ENCODE measurements around the gene NPIPA2. TPM values are rescaled to one million over a fixed set of nuclear protein-coding genes. Genes with fewer than 3 reads are reported as not detected.
"Not testable (repeated sequence)": the region's sequence is repeated elsewhere in the genome, so short reads cannot be mapped to it uniquely, and the experiment has no call there.

The NPIPA2 gene
- total and polyA plus RNA-seq, 4 donors, result 0.68 to 3.0 (median 2.2) TPM

- not testable (repeated sequence) for H3K4me1 ChIP-seq (ENCODE audit: control insufficient read depth in 5 of 5, insufficient read depth in 5 of 5, low read length in 5 of 5); ATAC-seq (ENCODE audit: insufficient read depth, low FRiP score); H3K27me3 ChIP-seq (ENCODE audit: control insufficient read depth in 3 of 3, insufficient read depth in 3 of 3, low read length in 2 of 3); H3K36me3 ChIP-seq (ENCODE audit: control insufficient read depth in 4 of 4, insufficient read depth in 4 of 4, low read length in 4 of 4); H3K27ac ChIP-seq (ENCODE audit: low read depth in 1 of 2, low read length in 1 of 2); H3K9ac ChIP-seq (ENCODE audit: insufficient read depth in 1 of 2, low read length in 2 of 2); DNase-seq; H3K9me3 ChIP-seq (ENCODE audit: control insufficient read depth in 4 of 4, insufficient read depth in 3 of 4, low read length in 3 of 4); H3K4me3 ChIP-seq
- WGBS, 2 donors, result no CpG with 5 or more reads among the region's 11 CpGs
Observed at GRCh38 chr16:14741794-14742193, 539 bp upstream of the NPIPA2 start.

GRCh38 chr16:14773654-14774053, 31.3 kb downstream of the NPIPA2 start:
- H3K4me1 ChIP-seq (ENCODE audit: control insufficient read depth in 5 of 5, insufficient read depth in 5 of 5, low read length in 5 of 5); DNase-seq; H3K4me3 ChIP-seq; H3K9me3 ChIP-seq (ENCODE audit: control insufficient read depth in 4 of 4, insufficient read depth in 3 of 4, low read length in 3 of 4); H3K27me3 ChIP-seq (ENCODE audit: control insufficient read depth in 3 of 3, insufficient read depth in 3 of 3, low read length in 2 of 3); H3K36me3 ChIP-seq (ENCODE audit: control insufficient read depth in 4 of 4, insufficient read depth in 4 of 4, low read length in 4 of 4); H3K9ac ChIP-seq (ENCODE audit: insufficient read depth in 1 of 2, low read length in 2 of 2); ATAC-seq (ENCODE audit: insufficient read depth, low FRiP score); H3K27ac ChIP-seq (ENCODE audit: low read depth in 1 of 2, low read length in 1 of 2): not testable (repeated sequence)
- WGBS, 2 donors, result no CpG with 5 or more reads among the region's 2 CpGs

GRCh38 chr16:14775624-14776023, 33.3 kb downstream of the NPIPA2 start:
- not testable (repeated sequence) for H3K9ac ChIP-seq (ENCODE audit: insufficient read depth in 1 of 2, low read length in 2 of 2); H3K4me3 ChIP-seq; H3K36me3 ChIP-seq (ENCODE audit: control insufficient read depth in 4 of 4, insufficient read depth in 4 of 4, low read length in 4 of 4); ATAC-seq (ENCODE audit: insufficient read depth, low FRiP score); H3K4me1 ChIP-seq (ENCODE audit: control insufficient read depth in 5 of 5, insufficient read depth in 5 of 5, low read length in 5 of 5); H3K27ac ChIP-seq (ENCODE audit: low read depth in 1 of 2, low read length in 1 of 2); H3K9me3 ChIP-seq (ENCODE audit: control insufficient read depth in 4 of 4, insufficient read depth in 3 of 4, low read length in 3 of 4); DNase-seq; H3K27me3 ChIP-seq (ENCODE audit: control insufficient read depth in 3 of 3, insufficient read depth in 3 of 3, low read length in 2 of 3)
- 85 to 100% methylated on average over 1 of the region's 2 CpGs for WGBS, 2 donors

- not testable (repeated sequence) for H3K27ac ChIP-seq (ENCODE audit: low read depth in 1 of 2, low read length in 1 of 2); H3K27me3 ChIP-seq (ENCODE audit: control insufficient read depth in 3 of 3, insufficient read depth in 3 of 3, low read length in 2 of 3)
Observed at GRCh38 chr16:14776763-14777162, 34.4 kb downstream of the NPIPA2 start.

GRCh38 chr16:14779368-14779877, 37.1 kb downstream of the NPIPA2 start:
- ATAC-seq (ENCODE audit: insufficient read depth, low FRiP score); H3K27me3 ChIP-seq (ENCODE audit: control insufficient read depth in 3 of 3, insufficient read depth in 3 of 3, low read length in 2 of 3); H3K36me3 ChIP-seq (ENCODE audit: control insufficient read depth in 4 of 4, insufficient read depth in 4 of 4, low read length in 4 of 4); H3K4me3 ChIP-seq; H3K27ac ChIP-seq (ENCODE audit: low read depth in 1 of 2, low read length in 1 of 2); H3K9me3 ChIP-seq (ENCODE audit: control insufficient read depth in 4 of 4, insufficient read depth in 3 of 4, low read length in 3 of 4); H3K4me1 ChIP-seq (ENCODE audit: control insufficient read depth in 5 of 5, insufficient read depth in 5 of 5, low read length in 5 of 5); H3K9ac ChIP-seq (ENCODE audit: insufficient read depth in 1 of 2, low read length in 2 of 2); DNase-seq: not testable (repeated sequence)
- 76 to 85% methylated on average over 8 to 10 of the region's 11 CpGs for WGBS, 2 donors

More at GRCh38 chr16:14776763-14777162, 34.4 kb downstream of the NPIPA2 start:
- not testable (repeated sequence) for H3K9me3 ChIP-seq (ENCODE audit: control insufficient read depth in 4 of 4, insufficient read depth in 3 of 4, low read length in 3 of 4); ATAC-seq (ENCODE audit: insufficient read depth, low FRiP score); H3K9ac ChIP-seq (ENCODE audit: insufficient read depth in 1 of 2, low read length in 2 of 2); H3K4me3 ChIP-seq; DNase-seq; H3K36me3 ChIP-seq (ENCODE audit: control insufficient read depth in 4 of 4, insufficient read depth in 4 of 4, low read length in 4 of 4); H3K4me1 ChIP-seq (ENCODE audit: control insufficient read depth in 5 of 5, insufficient read depth in 5 of 5, low read length in 5 of 5)
- no CpG with 5 or more reads among the region's 6 CpGs for WGBS, 2 donors

GRCh38 chr16:14786180-14786579, 43.8 kb downstream of the NPIPA2 start:
- ATAC-seq (ENCODE audit: insufficient read depth, low FRiP score); H3K9me3 ChIP-seq (ENCODE audit: control insufficient read depth in 4 of 4, insufficient read depth in 3 of 4, low read length in 3 of 4); H3K4me1 ChIP-seq (ENCODE audit: control insufficient read depth in 5 of 5, insufficient read depth in 5 of 5, low read length in 5 of 5); H3K9ac ChIP-seq (ENCODE audit: insufficient read depth in 1 of 2, low read length in 2 of 2); H3K27ac ChIP-seq (ENCODE audit: low read depth in 1 of 2, low read length in 1 of 2); H3K36me3 ChIP-seq (ENCODE audit: control insufficient read depth in 4 of 4, insufficient read depth in 4 of 4, low read length in 4 of 4); H3K27me3 ChIP-seq (ENCODE audit: control insufficient read depth in 3 of 3, insufficient read depth in 3 of 3, low read length in 2 of 3); DNase-seq; H3K4me3 ChIP-seq: not testable (repeated sequence)
- no CpG with 5 or more reads among the region's 1 CpG for WGBS, 2 donors

- H3K4me1 ChIP-seq (ENCODE audit: control insufficient read depth in 5 of 5, insufficient read depth in 5 of 5, low read length in 5 of 5); H3K27ac ChIP-seq (ENCODE audit: low read depth in 1 of 2, low read length in 1 of 2); H3K27me3 ChIP-seq (ENCODE audit: control insufficient read depth in 3 of 3, insufficient read depth in 3 of 3, low read length in 2 of 3); H3K4me3 ChIP-seq; H3K36me3 ChIP-seq (ENCODE audit: control insufficient read depth in 4 of 4, insufficient read depth in 4 of 4, low read length in 4 of 4); H3K9me3 ChIP-seq (ENCODE audit: control insufficient read depth in 4 of 4, insufficient read depth in 3 of 4, low read length in 3 of 4); H3K9ac ChIP-seq (ENCODE audit: insufficient read depth in 1 of 2, low read length in 2 of 2); DNase-seq; ATAC-seq (ENCODE audit: insufficient read depth, low FRiP score): not testable (repeated sequence)
- no CpG with 5 or more reads among the region's 5 CpGs for WGBS, 2 donors
Observed at GRCh38 chr16:14789577-14789976, 47.2 kb downstream of the NPIPA2 start.

GRCh38 chr16:14790320-14790956, 48.1 kb downstream of the NPIPA2 start:
- H3K36me3 ChIP-seq (ENCODE audit: control insufficient read depth in 4 of 4, insufficient read depth in 4 of 4, low read length in 4 of 4); DNase-seq; H3K27ac ChIP-seq (ENCODE audit: low read depth in 1 of 2, low read length in 1 of 2); ATAC-seq (ENCODE audit: insufficient read depth, low FRiP score); H3K9ac ChIP-seq (ENCODE audit: insufficient read depth in 1 of 2, low read length in 2 of 2); H3K4me3 ChIP-seq; H3K27me3 ChIP-seq (ENCODE audit: control insufficient read depth in 3 of 3, insufficient read depth in 3 of 3, low read length in 2 of 3); H3K4me1 ChIP-seq (ENCODE audit: control insufficient read depth in 5 of 5, insufficient read depth in 5 of 5, low read length in 5 of 5); H3K9me3 ChIP-seq (ENCODE audit: control insufficient read depth in 4 of 4, insufficient read depth in 3 of 4, low read length in 3 of 4): not testable (repeated sequence)
- no CpG with 5 or more reads among the region's 7 CpGs for WGBS, 2 donors
